ENCODE data around the gene METTL25B.

Gene METTL25B

GRCh38 chr1:156738916-156739315 lies 10.6 kb downstream of the METTL25B start:
- TF ChIP-seq CTCF (IDR thresholded peaks at IDR 0.05; ENCODE audit: low read depth, low read length), result no peak
- no peak for DNase-seq (ENCODE audit: low read depth in 2 of 2)
- H3K4me3 ChIP-seq (replicated peaks in 1 of 2; ENCODE audit: low read depth in 2 of 2, low read length in 2 of 2), result no peak overlapping the region

- TF ChIP-seq CTCF (IDR thresholded peaks at IDR 0.05; ENCODE audit: low read depth, low read length), result no peak
- H3K4me3 ChIP-seq (replicated peaks in 1 of 2; ENCODE audit: low read depth in 2 of 2, low read length in 2 of 2), result peak overlapping the region; percentile 79 to 80
- peak in 1 of 2 donors; percentile 23 for DNase-seq (ENCODE audit: low read depth in 2 of 2)
Measured at GRCh38 chr1:156740237-156740740, 12.0 kb downstream of the METTL25B start.

DNA sequence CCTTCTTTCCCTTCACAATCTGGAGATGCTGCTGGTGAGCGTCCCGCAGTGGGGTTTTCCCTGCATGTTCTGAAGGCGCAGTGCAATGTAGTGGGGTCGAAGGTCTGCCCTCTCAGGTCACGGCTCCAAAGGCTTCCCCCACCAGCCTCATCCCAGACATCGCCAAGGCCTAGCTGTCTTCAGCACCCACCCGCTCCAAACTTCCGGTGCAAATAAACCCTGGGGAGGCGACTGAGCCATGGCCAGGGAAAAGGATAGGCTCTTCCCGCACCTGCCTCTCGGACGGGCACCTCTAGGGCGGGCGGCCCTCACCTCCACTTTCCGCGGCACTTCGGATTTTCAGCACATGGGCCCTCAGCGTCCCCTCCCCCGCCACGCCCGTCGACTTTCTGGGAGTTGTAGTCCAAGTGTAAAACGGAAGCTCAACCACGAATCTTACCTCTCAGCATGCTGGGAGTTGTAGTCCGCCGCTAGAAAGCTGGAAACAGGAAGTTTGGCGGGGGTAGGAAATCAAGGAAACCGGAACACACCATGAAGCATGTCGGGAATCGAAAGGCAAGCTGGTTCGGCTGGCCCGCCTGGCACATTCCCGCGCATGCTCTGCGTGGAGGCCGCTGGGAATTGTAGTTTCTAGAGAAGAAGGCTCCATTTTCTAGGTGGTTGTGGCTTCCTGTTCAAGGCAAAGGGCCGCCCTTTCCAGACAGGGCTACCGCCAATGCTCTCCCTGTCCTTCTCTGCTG lies 12.6 kb downstream of the METTL25B start, which contains the start of gene MRPL24:
Gene MRPL24 (minus strand): TSS at position 348 of the 740 bp plus-strand sequence. CDS start 2,384 bp downstream, outside the sequence.
- no peak for TF ChIP-seq CTCF (IDR thresholded peaks at IDR 0.05; ENCODE audit: low read depth, low read length)
- peak; percentile 99 to 100 for DNase-seq (ENCODE audit: low read depth in 2 of 2)
- peak within 1 kb of the TSS; percentile 79 to 80 for H3K4me3 ChIP-seq (replicated peaks in 1 of 2; ENCODE audit: low read depth in 2 of 2, low read length in 2 of 2)

- TF ChIP-seq CTCF (IDR thresholded peaks at IDR 0.05; ENCODE audit: low read depth, low read length), result no peak
- DNase-seq (ENCODE audit: low read depth in 2 of 2), result no peak
- peak overlapping the region in 1 of 2 donors; percentile 21 for H3K4me3 ChIP-seq (replicated peaks in 1 of 2; ENCODE audit: low read depth in 2 of 2, low read length in 2 of 2)
Measured at GRCh38 chr1:156741481-156741983, 13.3 kb downstream of the METTL25B start.

DNA sequence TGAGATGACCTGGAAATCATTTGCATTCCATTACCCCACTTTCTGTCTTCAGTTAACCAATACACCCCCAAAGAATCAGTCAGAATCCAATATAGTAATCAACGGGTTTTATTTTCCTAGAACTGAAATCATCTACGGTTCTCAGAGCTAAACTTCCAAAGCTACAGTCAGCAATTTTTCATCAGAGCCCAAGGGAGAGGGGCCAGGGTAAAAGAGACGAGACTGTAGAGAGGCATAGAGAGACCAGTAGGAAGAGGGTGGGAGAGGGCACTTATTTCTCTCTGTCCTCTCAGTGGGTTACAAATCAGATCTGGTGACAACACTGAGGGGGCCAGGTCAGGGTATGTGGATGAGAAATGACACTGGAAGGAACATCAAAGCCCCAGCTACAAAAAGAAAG lies 13.7 kb downstream of the METTL25B start:
- no peak for DNase-seq (ENCODE audit: low read depth in 2 of 2)
- no peak for TF ChIP-seq CTCF (IDR thresholded peaks at IDR 0.05; ENCODE audit: low read depth, low read length)
- H3K4me3 ChIP-seq (replicated peaks in 1 of 2; ENCODE audit: low read depth in 2 of 2, low read length in 2 of 2), result no peak overlapping the region

DNA sequence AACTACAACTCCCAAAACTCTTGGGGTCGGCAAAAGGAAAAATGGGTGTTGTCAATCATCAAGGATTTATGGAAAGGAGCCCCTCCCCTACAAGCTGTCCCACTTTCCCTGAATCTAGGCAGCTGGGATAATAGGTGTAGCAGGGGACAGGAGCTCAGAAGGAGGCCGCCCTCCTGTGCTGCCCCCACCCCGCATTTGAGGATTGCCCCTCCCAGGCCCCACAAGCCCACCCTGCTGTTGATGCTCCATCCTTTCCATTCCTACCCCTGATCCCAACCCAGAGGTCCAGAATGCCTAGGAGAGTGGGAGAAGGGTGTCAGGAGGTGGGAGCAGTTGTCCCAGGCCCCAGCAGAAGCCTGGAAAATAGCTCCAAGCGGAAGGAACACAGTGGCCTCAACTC lies 14.5 kb downstream of the METTL25B start:
- H3K4me3 ChIP-seq (replicated peaks in 1 of 2; ENCODE audit: low read depth in 2 of 2, low read length in 2 of 2), result no peak overlapping the region
- no peak for TF ChIP-seq CTCF (IDR thresholded peaks at IDR 0.05; ENCODE audit: low read depth, low read length)
- no peak for DNase-seq (ENCODE audit: low read depth in 2 of 2)

All from cardiac fibroblast (primary cell).